Colon (tissue), 2 donors: Measurements from ENCODE around the gene PAEP.
"Not testable (repeated sequence)": the region's sequence is repeated elsewhere in the genome, so short reads cannot be mapped to it uniquely, and the experiment has no call there.

Source experiments
- FAIRE-seq: peaks from 2 replicates; lab custom pipeline; 2012; peaks lifted over from hg19 to GRCh38; lab: Jason Lieb, UNC
- donor health status: control.
- donor health status: control.

The PAEP gene

GRCh38 chr9:135526089-135526729 lies 35.3 kb upstream of the PAEP start:
- no peak for FAIRE-seq

- no peak for FAIRE-seq
Measured at GRCh38 chr9:135526730-135527571, 34.6 kb upstream of the PAEP start.

GRCh38 chr9:135528842-135529435 lies 32.6 kb upstream of the PAEP start:
- FAIRE-seq: not testable (repeated sequence)

- no peak for FAIRE-seq
Measured at GRCh38 chr9:135530146-135530545, 31.4 kb upstream of the PAEP start.

DNA sequence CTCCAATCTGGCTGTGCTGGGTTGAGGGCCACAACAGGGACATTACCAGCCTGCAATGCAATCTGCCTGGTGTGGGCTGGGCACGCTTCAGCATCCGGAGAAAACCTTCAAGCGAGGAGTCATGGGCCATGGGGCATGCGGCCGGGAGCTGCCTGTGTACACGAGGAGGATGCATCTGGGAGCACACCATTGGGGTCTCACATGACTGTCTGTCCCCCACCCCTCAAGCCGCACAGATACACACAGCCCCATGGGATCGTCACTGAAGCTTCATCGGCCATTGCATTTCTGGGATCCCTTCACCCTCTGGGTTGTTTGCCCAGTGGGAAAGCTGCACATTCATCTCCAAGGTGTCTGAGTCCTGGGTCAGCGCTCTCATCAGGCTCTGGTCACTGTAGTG lies 30.5 kb upstream of the PAEP start:
- FAIRE-seq: no peak

DNA sequence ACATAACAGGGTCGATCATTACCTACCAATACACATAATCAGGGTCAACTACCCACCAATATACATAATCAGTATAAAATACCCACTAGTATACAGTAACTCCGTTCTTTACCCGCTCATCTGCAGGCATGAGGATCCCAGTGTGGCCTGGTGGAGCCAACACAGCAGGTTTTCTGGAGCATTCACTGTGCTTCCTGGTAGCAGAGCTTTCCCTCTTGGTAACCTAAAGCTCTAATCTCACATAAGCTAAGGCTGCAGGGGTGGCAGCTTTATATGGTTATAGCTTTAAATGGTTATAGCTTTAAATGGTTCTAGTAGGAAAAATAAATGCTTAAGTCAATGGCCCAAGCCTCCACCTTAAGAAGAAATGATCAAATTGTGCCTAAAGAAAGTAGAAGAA lies 28.4 kb upstream of the PAEP start:
- no peak for FAIRE-seq

DNA sequence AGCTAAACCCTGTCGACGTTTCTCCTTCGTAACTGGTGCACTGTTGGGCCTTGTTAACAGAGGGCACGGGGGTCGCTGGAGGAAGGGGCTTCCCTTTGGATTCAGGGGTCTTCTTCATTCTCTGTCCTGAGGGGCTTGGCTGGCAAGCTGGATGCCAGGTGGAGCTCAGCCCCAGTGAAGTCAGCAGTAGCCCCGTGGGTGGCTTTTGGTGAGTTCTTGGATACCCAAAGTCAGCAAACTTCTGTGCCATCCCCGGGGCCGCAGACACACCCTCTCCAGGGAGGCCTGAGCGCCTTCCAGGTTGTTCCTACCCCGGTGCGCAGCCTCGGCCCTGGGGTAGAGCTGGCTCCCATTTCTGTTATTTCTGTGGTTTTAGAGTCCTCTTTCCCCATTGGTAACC lies 27.9 kb upstream of the PAEP start:
- no peak for FAIRE-seq

GRCh38 chr9:135534192-135534711 lies 27.3 kb upstream of the PAEP start:
- not testable (repeated sequence) for FAIRE-seq

GRCh38 chr9:135534826-135535225 lies 26.7 kb upstream of the PAEP start:
- not testable (repeated sequence) for FAIRE-seq

GRCh38 chr9:135535631-135536030 lies 25.9 kb upstream of the PAEP start:
- not testable (repeated sequence) for FAIRE-seq

GRCh38 chr9:135536216-135536615 lies 25.3 kb upstream of the PAEP start:
- FAIRE-seq: no peak

GRCh38 chr9:135543262-135543894 lies 18.2 kb upstream of the PAEP start:
- FAIRE-seq: not testable (repeated sequence)

DNA sequence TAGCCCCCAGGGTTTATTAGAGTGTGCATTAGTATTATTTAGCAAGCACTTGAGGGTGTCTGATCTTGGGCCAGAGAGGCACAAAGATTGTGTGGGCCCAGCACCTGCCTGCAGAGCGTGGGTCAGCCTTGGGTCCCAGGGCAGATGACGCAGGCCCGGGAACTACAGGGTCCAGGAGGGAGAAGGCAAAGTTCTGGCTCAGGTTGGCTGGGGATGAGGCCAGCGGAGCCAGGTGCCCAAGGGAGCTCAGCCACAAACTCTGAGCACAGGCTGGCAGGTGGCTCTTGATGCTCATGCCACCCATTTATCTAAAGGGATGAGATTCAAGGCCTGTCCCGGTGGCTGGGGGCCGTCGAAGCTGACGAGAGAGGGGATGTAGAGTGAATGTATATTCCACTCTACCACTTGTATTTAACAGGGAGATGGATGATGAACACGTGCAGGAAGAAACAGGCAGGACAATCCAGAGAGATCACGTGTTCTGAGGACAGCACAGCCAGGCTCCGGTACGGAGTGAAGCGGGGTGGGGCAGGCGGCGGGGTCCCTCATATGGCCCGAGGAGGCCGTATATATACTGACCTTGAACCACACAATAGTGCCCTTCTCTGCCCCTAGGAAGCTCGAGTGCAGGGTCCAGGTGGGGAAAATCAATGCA lies 16.4 kb upstream of the PAEP start:
- no peak for FAIRE-seq

DNA sequence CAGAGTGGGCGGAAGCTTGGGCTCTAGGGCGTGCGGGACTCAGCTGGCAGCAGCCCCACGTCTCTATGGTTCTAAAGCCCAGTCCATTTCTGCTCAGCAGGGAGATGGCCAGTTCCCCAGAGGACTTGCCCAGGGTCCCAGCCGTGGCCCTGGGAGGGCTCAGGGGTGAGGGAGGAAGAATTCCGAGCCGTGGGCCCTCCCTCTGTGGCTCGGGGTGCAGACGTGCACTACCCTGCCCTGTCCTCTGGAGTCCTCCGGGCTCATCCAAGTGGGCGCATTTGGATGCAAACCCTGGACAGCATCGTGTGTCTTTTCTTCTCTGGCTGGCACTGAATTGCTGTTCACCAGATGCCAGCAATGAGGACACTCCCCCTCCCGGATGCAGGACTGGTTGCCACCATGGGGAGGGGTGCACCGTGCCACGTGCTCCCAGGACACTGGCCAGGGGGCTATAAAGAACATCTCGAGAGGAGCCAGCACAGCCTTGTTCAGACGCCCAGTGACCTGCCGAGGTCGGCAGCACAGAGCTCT lies 15.8 kb upstream of the PAEP start, which contains the start of gene OBP2A:
TSS of gene OBP2A (plus strand) at position 481 of the 531 bp plus-strand sequence. CDS start 55 bp downstream, outside the sequence.
- not testable (repeated sequence) for FAIRE-seq

- FAIRE-seq: not testable (repeated sequence)
Measured at GRCh38 chr9:135546792-135547617, 14.6 kb upstream of the PAEP start.

- no peak for FAIRE-seq
Measured at GRCh38 chr9:135547756-135548736, 13.5 kb upstream of the PAEP start.

DNA sequence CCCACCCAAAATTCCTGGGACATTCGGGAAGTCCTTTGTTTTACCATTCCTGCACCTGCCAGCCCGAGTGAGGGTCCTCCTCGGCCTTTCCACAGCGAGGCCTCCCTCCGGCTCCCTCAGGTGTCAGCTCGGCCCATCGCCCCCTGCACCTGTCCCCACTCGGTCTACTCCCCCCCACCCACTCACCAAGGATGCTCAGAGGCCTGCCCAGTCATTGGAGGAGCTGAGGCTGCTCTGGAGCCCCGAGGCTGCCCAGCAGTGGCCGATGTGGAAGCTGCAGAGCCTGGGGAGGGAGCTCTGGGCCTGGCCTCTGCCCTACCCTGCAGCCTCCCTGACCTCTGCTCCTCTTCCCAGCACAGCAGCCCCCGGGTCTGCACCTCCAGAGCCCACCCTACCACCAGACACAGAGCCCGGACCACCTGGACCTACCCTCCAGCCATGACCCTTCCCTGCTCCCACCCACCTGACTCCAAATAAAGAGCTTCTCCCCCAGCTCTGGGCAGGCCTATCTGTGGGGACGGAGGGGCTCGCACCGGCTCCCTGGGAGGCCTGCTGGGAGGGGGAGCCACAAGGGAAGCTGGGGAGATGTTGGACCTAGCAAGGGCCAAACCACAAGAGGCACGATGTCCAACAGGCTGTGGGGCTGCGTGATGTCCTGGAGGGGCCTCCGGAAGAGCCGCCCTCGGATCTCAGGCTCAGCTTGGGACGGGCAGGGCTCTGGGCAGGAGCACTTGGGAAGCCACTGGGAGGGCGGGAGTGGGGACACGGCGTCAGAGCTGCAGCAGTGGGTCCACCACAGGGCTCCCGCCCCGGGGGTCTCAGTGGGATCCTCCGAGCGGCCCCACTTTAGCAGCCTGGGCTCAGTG lies 11.8 kb upstream of the PAEP start:
- not testable (repeated sequence) for FAIRE-seq

DNA sequence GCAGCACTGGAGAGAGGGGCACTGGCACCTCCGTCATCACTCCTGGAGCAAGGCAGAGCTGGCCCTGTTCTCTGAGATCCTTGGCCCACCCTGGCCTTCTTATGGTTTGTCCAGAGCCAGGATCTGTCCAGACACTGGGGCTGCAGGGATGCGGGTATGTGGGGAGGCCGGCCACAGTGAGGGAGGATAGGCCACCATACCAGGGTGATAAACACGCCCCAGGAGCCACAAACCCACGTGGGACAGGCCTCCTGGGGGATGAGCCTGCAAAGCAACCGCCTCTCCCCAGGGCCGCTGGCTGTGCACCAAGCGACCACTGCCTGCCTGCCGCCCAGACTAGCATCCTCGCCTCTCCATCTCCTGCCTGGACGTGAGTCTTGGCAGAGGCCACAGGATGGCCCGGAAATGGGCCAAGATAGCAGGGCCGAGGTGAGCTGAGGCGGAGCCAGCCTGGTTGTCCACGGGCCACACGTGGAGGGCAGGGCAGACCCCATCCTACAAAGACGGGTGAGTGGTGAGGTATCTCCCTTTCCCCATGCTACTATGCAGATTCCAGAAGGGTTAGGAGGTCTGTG lies 11.1 kb upstream of the PAEP start:
- no peak for FAIRE-seq
